Measurements from ENCODE around the gene NOS3.

- TF ChIP-seq CTCF (IDR thresholded peaks at IDR 0.05): no peak
- TF ChIP-seq POLR2A (IDR thresholded peaks at IDR 0.05): no peak
Measured at GRCh38 chr7:150992051-150992640, 1.3 kb downstream of the NOS3 start.

Data from esophagus squamous epithelium (tissue), 4 donors.